WTC11 (cell line): ENCODE measurements around the gene PRR19. TPM values are rescaled to one million over a fixed set of nuclear protein-coding genes. Genes with fewer than 3 reads are reported as not detected.

ENCODE experiments used
- ATAC-seq: fragments of 200-7000 bp; cut with Tn5 transposase; 2 replicates; pipeline ENCODE4 v1.10.0; 2021; ENCODE audit warnings: mild to moderate bottlenecking, moderate library complexity
- CTCF ChIA-PET: fragments of 300-600 bp; sonication (Branson Sonifier 250); formaldehyde crosslinking; loops from one replicate; lab custom pipeline; 2021; ENCODE audit warnings: antibody characterized with exemption; lab: Charles Lee
- POLR2A ChIA-PET: fragments of 350-600 bp; sonication (Branson Sonifier 250); formaldehyde crosslinking; loops from one replicate; lab custom pipeline; 2021; ENCODE audit warnings: antibody characterized with exemption; lab: Charles Lee
- DNase-seq: peaks from one replicate; pipeline ENCODE4 v3.0.0; 2021; ENCODE audit warnings: low spot score
- H3K27ac Mint-ChIP-seq: 2 replicates; pipeline ENCODE4 v1.8.0; 2021; ENCODE audit warnings: mixed read lengths
- H3K27me3 Mint-ChIP-seq: 2 replicates; pipeline ENCODE4 v1.8.0; 2021; ENCODE audit warnings: low read depth, mild to moderate bottlenecking, moderate library complexity, mixed read lengths
- H3K36me3 Mint-ChIP-seq: 2 replicates; pipeline ENCODE4 v1.8.0; 2021; ENCODE audit warnings: mixed read lengths
- H3K4me1 Mint-ChIP-seq: 2 replicates; pipeline ENCODE4 v1.8.0; 2022; ENCODE audit warnings: mixed read lengths
- H3K4me3 Mint-ChIP-seq: 2 replicates; pipeline ENCODE4 v1.8.0; 2021; ENCODE audit warnings: mild to moderate bottlenecking, moderate library complexity, mixed read lengths
- H3K9me3 Mint-ChIP-seq: 2 replicates; pipeline ENCODE4 v1.8.0; 2021; ENCODE audit warnings: mixed read lengths
- ATF1 ChIP-seq: sonication (generic); formaldehyde crosslinking; IDR thresholded peaks from 2 replicates; pipeline ENCODE4 v1.8.1; 2023; ENCODE audit warnings: mild to moderate bottlenecking, moderate library complexity, missing genetic modification reagents
- CREB1 ChIP-seq: sonication (generic); formaldehyde crosslinking; IDR thresholded peaks from 2 replicates; pipeline ENCODE4 v1.8.0; 2023; ENCODE audit warnings: mild to moderate bottlenecking, missing genetic modification reagents
- E2F1 ChIP-seq: sonication (generic); formaldehyde crosslinking; IDR thresholded peaks from 2 replicates; pipeline ENCODE4 v1.8.0; 2022; ENCODE audit warnings: mild to moderate bottlenecking, missing genetic modification reagents
- EMX1 ChIP-seq: fragments of 250-450 bp; sonication (Bioruptor Pico); IDR thresholded peaks from 2 replicates; pipeline ENCODE4 v1.8.0; 2021; ENCODE audit warnings: mild to moderate bottlenecking
- ERG ChIP-seq: fragments of 250-450 bp; sonication (Bioruptor Pico); IDR thresholded peaks from 2 replicates; pipeline ENCODE4 v1.8.0; 2021; ENCODE audit warnings: mild to moderate bottlenecking
- ESRRA ChIP-seq: sonication (generic); formaldehyde crosslinking; IDR thresholded peaks from 2 replicates; pipeline ENCODE4 v1.8.1; 2022; ENCODE audit warnings: mild to moderate bottlenecking, missing genetic modification reagents, borderline replicate concordance
- FOXK1 ChIP-seq: sonication (generic); formaldehyde crosslinking; IDR thresholded peaks from 2 replicates; pipeline ENCODE4 v1.8.0; 2022; ENCODE audit warnings: mild to moderate bottlenecking, moderate library complexity, missing genetic modification reagents
- HMGA2 ChIP-seq: fragments of 250-450 bp; sonication (Bioruptor Pico); IDR thresholded peaks from 2 replicates; pipeline ENCODE4 v1.4.0; 2021; ENCODE audit warnings: mild to moderate bottlenecking, moderate library complexity
- NR2C2 ChIP-seq: sonication (generic); formaldehyde crosslinking; IDR thresholded peaks from 2 replicates; pipeline ENCODE4 v1.8.0; 2022; ENCODE audit warnings: mild to moderate bottlenecking, missing genetic modification reagents
- OVOL2 ChIP-seq: fragments of 250-450 bp; sonication (Bioruptor Pico); IDR thresholded peaks from 2 replicates; pipeline ENCODE4 v1.9.0; 2021; ENCODE audit warnings: mild to moderate bottlenecking, borderline replicate concordance
- RELA ChIP-seq: sonication (generic); formaldehyde crosslinking; IDR thresholded peaks from 2 replicates; pipeline ENCODE4 v1.8.1; 2022; ENCODE audit warnings: missing genetic modification reagents, mild to moderate bottlenecking, borderline replicate concordance
- TEAD1 ChIP-seq: sonication (generic); formaldehyde crosslinking; IDR thresholded peaks from 2 replicates; pipeline ENCODE4 v1.8.0; 2022; ENCODE audit warnings: mild to moderate bottlenecking, missing genetic modification reagents
- ZNF232 ChIP-seq: sonication (generic); formaldehyde crosslinking; IDR thresholded peaks from 2 replicates; pipeline ENCODE4 v1.8.0; 2022; ENCODE audit warnings: mild to moderate bottlenecking, missing genetic modification reagents
- total RNA-seq: library from RNA; stranded (reverse); gene quantifications from 3 replicates; pipeline ENCODE4 v1.2.3, GENCODE V29; 2021
- TF ChIP-seq, protein P1 (sequence below): sonication (generic); formaldehyde crosslinking; IDR thresholded peaks from 2 replicates; pipeline ENCODE4 v1.8.1; 2022; ENCODE audit warnings: low read depth, mild to moderate bottlenecking, moderate library complexity, missing genetic modification reagents, borderline replicate concordance
- TF ChIP-seq, protein P2 (sequence below): sonication (generic); formaldehyde crosslinking; IDR thresholded peaks from 2 replicates; pipeline ENCODE4 v1.8.1; 2023; ENCODE audit warnings: mild to moderate bottlenecking, missing genetic modification reagents, moderate library complexity
- TF ChIP-seq, protein P3 (sequence below): sonication (generic); formaldehyde crosslinking; IDR thresholded peaks from 2 replicates; pipeline ENCODE4 v1.8.0; 2023; ENCODE audit warnings: missing genetic modification reagents

Gene PRR19
- total RNA-seq, 1 experiment from 2014 or later: 3.7 TPM

DNA sequence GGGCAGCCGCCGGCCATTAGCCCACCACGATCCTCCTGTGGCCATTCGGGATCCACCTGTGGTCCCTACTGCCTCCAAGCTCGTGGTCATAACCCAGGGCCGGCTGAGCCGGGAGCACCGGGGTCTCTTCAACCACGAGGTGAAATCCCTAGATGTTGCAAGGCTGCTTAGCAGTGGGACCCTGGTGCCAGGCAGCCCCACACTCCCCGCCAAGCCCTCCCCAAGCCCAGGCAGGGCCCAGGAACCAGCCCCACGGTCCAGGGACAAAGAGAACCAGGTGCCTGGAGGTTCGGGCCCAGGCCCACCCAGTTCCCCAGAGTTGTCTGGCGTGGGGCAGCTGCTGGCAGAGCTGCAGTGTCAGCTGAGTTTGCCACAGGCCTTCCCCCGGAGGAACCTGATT, 7.8 kb downstream of the PRR19 start:
- CTCF ChIA-PET: interaction anchor here (0.8 to 1.9 kb wide), 2 partner anchors 14 to 15 kb away, joined by 3 to 4 read pairs; no protein-coding TSS in a partner anchor
- POLR2A ChIA-PET: no interaction called here
- TF ChIP-seq, protein P1, sequence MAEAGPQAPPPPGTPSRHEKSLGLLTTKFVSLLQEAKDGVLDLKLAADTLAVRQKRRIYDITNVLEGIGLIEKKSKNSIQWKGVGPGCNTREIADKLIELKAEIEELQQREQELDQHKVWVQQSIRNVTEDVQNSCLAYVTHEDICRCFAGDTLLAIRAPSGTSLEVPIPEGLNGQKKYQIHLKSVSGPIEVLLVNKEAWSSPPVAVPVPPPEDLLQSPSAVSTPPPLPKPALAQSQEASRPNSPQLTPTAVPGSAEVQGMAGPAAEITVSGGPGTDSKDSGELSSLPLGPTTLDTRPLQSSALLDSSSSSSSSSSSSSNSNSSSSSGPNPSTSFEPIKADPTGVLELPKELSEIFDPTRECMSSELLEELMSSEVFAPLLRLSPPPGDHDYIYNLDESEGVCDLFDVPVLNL (CRISPR knock-in tag): no peak
- no peak for TF ChIP-seq OVOL2
- H3K27me3 Mint-ChIP-seq: peaks cover 20% of the 10 kb centered on the region
- no peaks in the 10 kb centered on the region for H3K36me3 Mint-ChIP-seq
- ATAC-seq: no peak
- DNase-seq: no peak
- no peak overlapping the region for H3K4me3 Mint-ChIP-seq
- peaks cover 18% of the 10 kb centered on the region for H3K4me1 Mint-ChIP-seq
- no peak overlapping the region for H3K27ac Mint-ChIP-seq
- H3K9me3 Mint-ChIP-seq: no peaks in the 10 kb centered on the region

DNA sequence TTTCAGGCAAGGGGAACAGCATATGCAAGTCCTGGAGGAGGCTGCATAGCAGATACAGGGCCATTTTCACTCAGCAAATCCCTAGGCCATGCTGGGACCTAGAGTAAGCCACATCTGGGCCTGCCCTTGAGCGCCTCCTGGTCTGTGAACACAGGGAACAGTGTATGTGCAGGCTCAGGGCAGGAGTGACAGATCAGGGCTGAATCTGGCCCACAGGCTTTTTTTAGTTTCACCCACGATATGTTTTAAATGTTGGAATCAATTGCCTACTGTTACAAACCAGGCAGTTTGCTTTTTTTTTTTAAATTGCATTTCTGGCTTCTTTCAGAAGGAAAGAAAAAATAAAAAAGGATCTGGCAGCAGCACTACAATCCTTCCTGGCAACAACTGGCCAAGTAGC, 9.7 kb downstream of the PRR19 start:
- ChIA-PET POLR2A (no interaction called here), CTCF (interaction anchor here (1.5 kb wide), 1 partner anchor 32 kb away, joined by 4 read pairs; no protein-coding TSS in a partner anchor)
- DNase-seq: peak; percentile 54
- no peak for TF ChIP-seq ZNF232 (CRISPR knock-in tag)
- no peak for TF ChIP-seq EMX1
- no peak for TF ChIP-seq ESRRA
- no peak for TF ChIP-seq NR2C2 (CRISPR knock-in tag)
- no peak for TF ChIP-seq RELA (CRISPR knock-in tag)
- TF ChIP-seq HMGA2: no peak
- no peak for TF ChIP-seq ERG
- TF ChIP-seq, protein P2, sequence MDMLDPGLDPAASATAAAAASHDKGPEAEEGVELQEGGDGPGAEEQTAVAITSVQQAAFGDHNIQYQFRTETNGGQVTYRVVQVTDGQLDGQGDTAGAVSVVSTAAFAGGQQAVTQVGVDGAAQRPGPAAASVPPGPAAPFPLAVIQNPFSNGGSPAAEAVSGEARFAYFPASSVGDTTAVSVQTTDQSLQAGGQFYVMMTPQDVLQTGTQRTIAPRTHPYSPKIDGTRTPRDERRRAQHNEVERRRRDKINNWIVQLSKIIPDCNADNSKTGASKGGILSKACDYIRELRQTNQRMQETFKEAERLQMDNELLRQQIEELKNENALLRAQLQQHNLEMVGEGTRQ (CRISPR knock-in tag): no peak
- TF ChIP-seq CREB1: no peak
- no peak for TF ChIP-seq OVOL2
- TF ChIP-seq, protein P3, sequence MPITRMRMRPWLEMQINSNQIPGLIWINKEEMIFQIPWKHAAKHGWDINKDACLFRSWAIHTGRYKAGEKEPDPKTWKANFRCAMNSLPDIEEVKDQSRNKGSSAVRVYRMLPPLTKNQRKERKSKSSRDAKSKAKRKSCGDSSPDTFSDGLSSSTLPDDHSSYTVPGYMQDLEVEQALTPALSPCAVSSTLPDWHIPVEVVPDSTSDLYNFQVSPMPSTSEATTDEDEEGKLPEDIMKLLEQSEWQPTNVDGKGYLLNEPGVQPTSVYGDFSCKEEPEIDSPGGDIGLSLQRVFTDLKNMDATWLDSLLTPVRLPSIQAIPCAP: no peak
- no peak for TF ChIP-seq E2F1 (CRISPR knock-in tag)
- no peak for TF ChIP-seq FOXK1 (CRISPR knock-in tag)
- TF ChIP-seq, all 79 proteins: peak for 0
- H3K36me3 Mint-ChIP-seq: no peaks in the 10 kb centered on the region
- H3K27ac Mint-ChIP-seq: no peak overlapping the region
- no peaks in the 10 kb centered on the region for H3K9me3 Mint-ChIP-seq
- peaks cover 15% of the 10 kb centered on the region for H3K4me1 Mint-ChIP-seq
- H3K4me3 Mint-ChIP-seq: peak overlapping the region; percentile 18; the same call in 1 of the 2 replicates
- peaks cover 26% of the 10 kb centered on the region for H3K27me3 Mint-ChIP-seq
- ATAC-seq: peak; percentile 33

DNA sequence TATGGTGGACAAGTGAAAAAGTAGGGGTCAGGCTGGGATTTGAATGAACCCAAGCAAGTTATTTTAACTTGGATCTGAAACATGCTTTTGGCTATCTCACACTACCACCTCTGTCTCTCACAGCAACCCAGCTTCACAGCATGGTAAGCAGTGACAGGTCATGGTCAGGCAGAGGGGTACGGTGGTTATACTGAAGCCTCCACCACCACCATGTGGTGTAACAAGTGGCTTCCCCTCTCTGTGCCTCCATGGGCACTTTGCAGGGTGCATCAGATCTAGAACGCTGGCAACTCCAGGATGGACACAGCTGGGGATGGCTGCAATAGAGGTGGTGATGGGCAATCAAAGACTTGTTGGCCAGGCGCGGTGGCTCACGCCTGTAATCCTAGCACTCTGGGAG, 10.4 kb downstream of the PRR19 start:
- POLR2A ChIA-PET: no interaction called here
- CTCF ChIA-PET: interaction anchor here (1.5 kb wide), 1 partner anchor 31 kb away, joined by 4 read pairs; no protein-coding TSS in a partner anchor
- Mint-ChIP-seq H3K4me1 (peaks cover 14% of the 10 kb centered on the region), H3K9me3 (no peaks in the 10 kb centered on the region), H3K4me3 (peak overlapping the region; percentile 80), H3K36me3 (no peaks in the 10 kb centered on the region), H3K27me3 (peaks cover 26% of the 10 kb centered on the region), H3K27ac (no peak overlapping the region)
- TF ChIP-seq E2F1 (CRISPR knock-in tag) (no peak), TEAD1 (CRISPR knock-in tag) (no peak), ATF1 (CRISPR knock-in tag) (no peak)
- TF ChIP-seq, protein P3: no peak
- DNase-seq: no peak
- ATAC-seq: no peak
